Naive B cell (primary cell): ENCODE results near the gene BDKRB1. TPM values are rescaled to one million over a fixed set of nuclear protein-coding genes. Genes with fewer than 3 reads are reported as not detected.
A peak's percentile ranks its signal among the peaks of the same experiment; 100 is the strongest.

Experiments
- ATAC-seq, 2 donors: fragments of 150-1000 bp; cut with Tn5 transposase; 2 replicates each; pipeline ENCODE4 v1.10.0; 2021; ENCODE audit warnings: low read depth in 2 of 2, mild to moderate bottlenecking in 2 of 2, moderate library complexity in 2 of 2
- DNase-seq: peaks from one replicate; pipeline ENCODE4 v3.0.0; 2022
- H3K27ac Mint-ChIP-seq, 6 donors: one replicate each; pipeline ENCODE4 v1.8.0; 2020 to 2022; ENCODE audit warnings: mild to moderate bottlenecking in 6 of 6, mixed read lengths in 6 of 6, moderate library complexity in 5 of 6, inconsistent platforms in 2 of 6
- H3K27me3 Mint-ChIP-seq, 3 donors: one replicate each; pipeline ENCODE4 v1.8.0; 2021 to 2022; ENCODE audit warnings: mixed read lengths in 3 of 3, mild to moderate bottlenecking in 1 of 3
- H3K36me3 Mint-ChIP-seq, 2 donors: one replicate each; pipeline ENCODE4 v1.8.0; 2020 to 2022; ENCODE audit warnings: mixed read lengths in 2 of 2, inconsistent platforms in 1 of 2, mild to moderate bottlenecking in 1 of 2
- H3K4me1 Mint-ChIP-seq, 3 donors: one replicate each; pipeline ENCODE4 v1.8.0; 2020 to 2022; ENCODE audit warnings: mixed read lengths in 3 of 3, inconsistent platforms in 1 of 3, mild to moderate bottlenecking in 1 of 3, moderate library complexity in 1 of 3
- H3K4me3 Mint-ChIP-seq, 8 donors: one replicate each; pipeline ENCODE4 v1.8.0; 2020 to 2022; ENCODE audit warnings: mild to moderate bottlenecking in 8 of 8, mixed read lengths in 8 of 8, moderate library complexity in 8 of 8, inconsistent platforms in 2 of 8
- H3K9me3 Mint-ChIP-seq, 7 donors: one replicate each; pipeline ENCODE4 v1.8.0; 2020 to 2022; ENCODE audit warnings: mixed read lengths in 7 of 7, mild to moderate bottlenecking in 5 of 7, inconsistent platforms in 2 of 7, moderate library complexity in 1 of 7
- polyA plus RNA-seq, 6 donors: library from polyadenylated mRNA; unstranded; fragments of 300-500 nt; fragmentation: Illumina TruSeq; gene quantifications; one replicate each; pipeline ENCODE4 v1.2.3, GENCODE V29; 2021; ENCODE audit warnings: low read depth in 6 of 6

BDKRB1 gene
- polyA plus RNA-seq: not detected

DNA sequence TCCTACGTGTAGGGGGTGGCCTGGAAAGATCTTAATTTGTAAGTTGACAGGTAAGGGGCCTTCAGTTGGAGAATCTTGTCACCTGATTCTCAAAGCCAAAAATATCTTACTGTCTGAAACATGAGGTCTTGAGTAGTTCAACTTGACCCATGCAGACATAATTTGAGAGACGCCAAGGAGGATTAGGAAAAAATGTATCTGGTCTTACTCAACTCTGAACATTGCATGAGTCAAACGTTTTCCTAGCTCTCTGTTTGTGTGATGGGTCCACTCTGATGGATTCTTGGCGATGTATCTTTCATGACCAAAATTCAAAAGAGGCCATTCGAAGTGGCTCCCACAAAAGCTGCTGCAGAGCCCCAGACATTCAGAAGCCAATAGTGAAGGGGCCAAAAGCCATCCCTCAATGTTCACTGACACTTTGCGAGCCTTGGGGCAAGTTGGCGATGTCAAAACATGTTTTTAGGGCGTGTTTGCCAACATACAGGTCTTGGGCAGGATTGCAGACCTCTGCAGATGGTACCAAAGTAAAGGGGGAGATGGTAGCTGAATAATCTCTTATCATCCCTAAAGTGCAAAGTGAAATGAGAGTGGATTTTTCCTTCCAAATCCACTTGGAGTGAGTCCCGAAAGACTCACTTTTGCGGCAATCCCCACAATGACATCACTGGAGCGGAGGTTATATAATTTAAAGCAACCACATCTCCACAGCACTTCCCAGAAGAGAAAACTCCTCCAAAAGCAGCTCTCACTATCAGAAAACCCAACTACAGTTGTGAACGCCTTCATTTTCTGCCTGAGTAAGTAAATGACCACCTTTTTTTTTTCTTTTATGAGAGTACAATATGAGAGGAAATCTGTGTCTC lies at the start of gene BDKRB1:
TSS of gene BDKRB1 (plus strand) at position 710 of the 866 bp plus-strand sequence. CDS start 7,473 bp downstream, outside the sequence.
- no peak within 1 kb of the TSS for H3K4me3 Mint-ChIP-seq
- no peak for DNase-seq
- H3K4me1 Mint-ChIP-seq: no peaks in the 10 kb centered on the region
- no peak for ATAC-seq
- H3K27me3 Mint-ChIP-seq: peaks cover 31 to 66% (median 57%) of the 10 kb centered on the region in 3 donors
- H3K27ac Mint-ChIP-seq: peak within 1 kb of the TSS in 1 of 6 donors; percentile 36
- H3K9me3 Mint-ChIP-seq: peaks cover 0 to 2% (median 0%) of the 10 kb centered on the region in 7 donors
- H3K36me3 Mint-ChIP-seq: no peaks in the 10 kb centered on the region

DNA sequence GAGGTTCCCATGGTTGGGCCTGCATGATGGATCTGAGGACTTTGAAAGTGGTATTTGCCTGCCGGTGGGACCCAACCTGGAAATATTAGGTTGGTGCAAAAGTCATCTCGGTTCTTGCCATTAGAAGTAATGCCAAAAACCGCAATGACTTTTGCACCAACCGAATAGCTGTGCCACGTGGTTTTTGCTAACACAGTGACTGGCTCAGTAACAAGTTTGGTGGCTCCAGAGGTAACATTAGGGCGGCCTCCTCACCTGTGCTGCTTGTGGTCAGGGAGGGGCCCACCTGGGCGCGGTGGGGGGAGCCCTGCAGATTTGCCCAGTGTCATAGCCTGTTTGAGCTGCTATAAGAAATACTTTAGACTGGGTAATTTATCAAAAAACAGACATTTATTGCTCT lies 49.5 kb upstream of the BDKRB1 start:
- no peak overlapping the region for H3K27ac Mint-ChIP-seq
- DNase-seq (no peak), ATAC-seq (no peak)
- H3K36me3 Mint-ChIP-seq: peaks cover 0 to 16% of the 10 kb centered on the region in 2 donors
- H3K4me3 Mint-ChIP-seq: no peak overlapping the region
- H3K4me1 Mint-ChIP-seq: peaks cover 0 to 18% (median 10%) of the 10 kb centered on the region in 3 donors
- H3K9me3 Mint-ChIP-seq: peaks cover 0 to 6% (median 2%) of the 10 kb centered on the region in 7 donors
- peaks cover 45 to 82% (median 66%) of the 10 kb centered on the region in 3 donors for H3K27me3 Mint-ChIP-seq

DNA sequence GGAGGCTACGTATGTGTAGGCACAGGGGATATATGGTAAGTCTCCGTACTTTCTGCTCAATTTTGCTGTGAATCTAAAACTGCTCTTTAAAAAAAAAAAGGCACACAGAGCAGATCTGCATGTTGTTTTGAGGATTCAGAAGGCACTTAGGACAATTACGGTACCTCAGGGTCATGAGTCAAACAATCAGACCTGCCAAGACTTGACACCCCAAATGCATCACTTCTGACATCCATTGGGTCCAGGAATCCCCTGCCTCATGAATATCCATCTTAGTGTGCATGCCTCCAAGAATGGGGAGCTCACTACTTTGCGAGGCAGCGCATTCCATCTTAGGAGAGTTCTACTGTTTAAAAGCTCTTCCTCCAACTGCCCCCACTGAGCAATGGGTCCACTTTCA lies 48.3 kb upstream of the BDKRB1 start:
- Mint-ChIP-seq H3K27me3 (peaks cover 43 to 79% (median 62%) of the 10 kb centered on the region in 3 donors), H3K4me1 (peaks cover 0 to 18% (median 10%) of the 10 kb centered on the region in 3 donors), H3K27ac (no peak overlapping the region), H3K36me3 (peaks cover 0 to 4% of the 10 kb centered on the region in 2 donors), H3K4me3 (no peak overlapping the region), H3K9me3 (peaks cover 3 to 17% (median 9%) of the 10 kb centered on the region in 7 donors)
- DNase-seq: no peak
- ATAC-seq: no peak

DNA sequence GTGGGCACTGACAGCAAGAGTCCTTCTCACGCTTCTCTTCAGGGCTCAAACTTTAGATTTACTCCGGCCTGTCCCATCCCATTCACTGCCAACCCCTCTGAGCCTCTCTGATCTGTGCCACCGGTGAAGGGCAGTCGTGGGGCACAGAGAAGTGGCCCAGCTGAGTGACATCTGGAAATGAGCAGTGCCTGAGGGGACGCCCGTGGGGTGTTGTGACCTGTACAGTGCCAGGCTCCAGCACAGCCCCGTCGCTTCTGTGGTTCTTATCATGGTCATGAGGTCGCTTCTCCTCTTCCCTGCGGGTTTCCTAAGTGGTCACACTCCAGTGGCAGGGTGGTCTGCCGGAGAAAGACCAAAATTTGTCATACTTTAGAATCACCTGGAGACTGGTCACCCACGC lies 47.3 kb upstream of the BDKRB1 start:
- Mint-ChIP-seq H3K9me3 (peaks cover 3 to 17% (median 11%) of the 10 kb centered on the region in 7 donors), H3K27ac (no peak overlapping the region), H3K4me1 (peaks cover 0 to 18% (median 9%) of the 10 kb centered on the region in 3 donors), H3K27me3 (peaks cover 34 to 70% (median 58%) of the 10 kb centered on the region in 3 donors), H3K36me3 (no peaks in the 10 kb centered on the region), H3K4me3 (no peak overlapping the region)
- ATAC-seq: no peak
- no peak for DNase-seq

DNA sequence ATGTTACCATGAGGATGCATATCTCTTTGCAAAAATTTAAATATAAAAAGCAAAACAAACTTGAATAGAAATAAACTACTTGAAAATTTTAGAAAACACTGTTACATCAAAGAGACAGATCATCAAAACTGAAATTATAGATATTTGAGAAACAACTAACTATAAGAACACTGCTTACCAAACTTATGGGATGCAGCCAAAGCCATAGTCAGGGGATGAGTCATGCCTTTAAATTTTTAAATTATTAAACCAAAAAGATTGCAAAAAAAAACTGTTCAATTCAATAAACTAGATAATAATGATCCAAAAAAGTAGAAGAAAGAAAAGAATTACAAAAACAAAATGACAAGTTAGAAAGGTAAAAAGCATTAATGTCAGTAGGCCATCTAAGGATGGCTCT lies 43.9 kb upstream of the BDKRB1 start:
- H3K4me3 Mint-ChIP-seq: no peak overlapping the region
- peaks cover 3 to 17% (median 11%) of the 10 kb centered on the region in 7 donors for H3K9me3 Mint-ChIP-seq
- no peak overlapping the region for H3K27ac Mint-ChIP-seq
- DNase-seq (no peak), ATAC-seq (no peak)
- H3K27me3 Mint-ChIP-seq: peaks cover 29 to 45% (median 43%) of the 10 kb centered on the region in 3 donors
- peaks cover 0 to 4% (median 0%) of the 10 kb centered on the region in 3 donors for H3K4me1 Mint-ChIP-seq
- H3K36me3 Mint-ChIP-seq: no peaks in the 10 kb centered on the region

DNA sequence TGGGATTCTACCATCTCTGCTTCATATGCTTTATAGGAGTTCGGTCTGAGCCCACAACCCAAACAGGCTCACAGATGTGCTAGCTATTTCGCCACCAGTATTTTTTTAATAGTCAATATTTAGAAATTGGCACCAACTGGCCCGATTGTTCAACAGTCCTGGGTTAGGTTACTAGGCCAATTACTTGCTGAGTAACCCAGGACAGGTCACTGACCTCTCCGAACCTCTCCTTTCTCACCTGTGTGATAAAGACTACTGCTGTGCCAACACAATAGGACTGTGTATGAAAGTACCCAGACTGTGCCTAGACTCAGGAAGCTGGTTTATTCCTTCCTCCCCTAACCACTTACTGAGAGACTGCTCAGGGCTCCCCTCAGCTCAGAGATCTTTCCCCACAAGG lies 43.1 kb upstream of the BDKRB1 start:
- no peak for ATAC-seq
- peaks cover 23 to 39% (median 37%) of the 10 kb centered on the region in 3 donors for H3K27me3 Mint-ChIP-seq
- H3K36me3 Mint-ChIP-seq: no peaks in the 10 kb centered on the region
- H3K9me3 Mint-ChIP-seq: peaks cover 3 to 17% (median 11%) of the 10 kb centered on the region in 7 donors
- no peak for DNase-seq
- peak overlapping the region in 1 of 6 donors; percentile 72 for H3K27ac Mint-ChIP-seq
- H3K4me1 Mint-ChIP-seq: peaks cover 0 to 4% (median 0%) of the 10 kb centered on the region in 3 donors
- no peak overlapping the region for H3K4me3 Mint-ChIP-seq

DNA sequence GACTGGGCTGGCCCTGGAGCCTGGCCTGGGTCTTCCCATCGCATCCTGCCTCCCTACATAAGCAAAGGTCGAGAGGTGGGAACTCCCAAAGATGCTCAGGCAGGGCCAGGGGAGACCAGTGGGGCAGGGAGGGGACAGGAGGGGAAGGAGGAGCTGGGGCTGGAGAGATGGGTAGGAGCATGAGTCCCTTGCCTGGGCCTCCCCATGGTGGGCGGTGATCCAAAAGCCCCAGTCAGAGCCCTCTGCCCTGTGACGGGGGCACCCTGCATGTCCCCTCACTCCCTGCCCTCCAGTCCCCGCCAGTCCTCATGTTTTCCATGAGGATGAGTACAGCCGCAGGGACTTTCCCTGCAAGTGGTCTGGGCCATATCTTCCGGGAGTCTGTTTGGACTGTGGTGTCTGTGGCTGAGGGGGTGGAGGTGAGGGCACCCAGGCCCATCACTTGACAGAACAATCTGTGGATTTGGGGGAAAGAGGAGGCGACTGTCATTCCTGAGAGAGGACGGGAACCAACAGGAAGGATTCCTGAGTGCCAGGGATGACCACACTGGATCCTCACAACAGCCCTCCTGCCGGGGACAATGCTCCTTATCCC lies 42.0 kb upstream of the BDKRB1 start:
- DNase-seq: no peak
- peaks cover 18 to 28% (median 27%) of the 10 kb centered on the region in 3 donors for H3K27me3 Mint-ChIP-seq
- H3K9me3 Mint-ChIP-seq: peaks cover 3 to 17% (median 11%) of the 10 kb centered on the region in 7 donors
- no peak overlapping the region for H3K27ac Mint-ChIP-seq
- no peak overlapping the region for H3K4me3 Mint-ChIP-seq
- peaks cover 0 to 4% (median 0%) of the 10 kb centered on the region in 3 donors for H3K4me1 Mint-ChIP-seq
- H3K36me3 Mint-ChIP-seq: no peaks in the 10 kb centered on the region
- ATAC-seq: no peak

DNA sequence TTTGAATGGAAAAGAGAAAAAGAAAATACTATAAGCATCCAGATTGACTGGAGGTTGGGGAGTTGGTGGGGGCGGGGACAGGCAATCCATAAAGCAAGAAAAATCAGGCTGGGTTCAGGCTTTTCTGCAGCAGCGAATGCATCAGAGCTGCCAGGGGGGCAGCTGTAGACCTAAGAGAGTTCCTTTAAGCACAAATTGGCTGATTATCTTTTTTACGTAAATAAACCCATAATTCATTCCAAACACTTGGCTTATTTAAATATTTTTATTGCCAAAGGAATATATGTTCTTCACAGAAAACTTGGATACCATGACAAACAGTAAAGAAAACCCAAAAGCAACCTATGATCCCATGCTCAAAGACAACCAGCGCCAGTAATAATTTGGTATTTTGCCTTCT lies 41.2 kb upstream of the BDKRB1 start:
- H3K4me1 Mint-ChIP-seq: peaks cover 0 to 4% (median 0%) of the 10 kb centered on the region in 3 donors
- H3K9me3 Mint-ChIP-seq: peaks cover 3 to 17% (median 11%) of the 10 kb centered on the region in 7 donors
- H3K4me3 Mint-ChIP-seq: no peak overlapping the region
- H3K27ac Mint-ChIP-seq: no peak overlapping the region
- H3K27me3 Mint-ChIP-seq: peaks cover 19 to 26% (median 23%) of the 10 kb centered on the region in 3 donors
- no peak for ATAC-seq
- H3K36me3 Mint-ChIP-seq: no peaks in the 10 kb centered on the region
- DNase-seq: no peak

DNA sequence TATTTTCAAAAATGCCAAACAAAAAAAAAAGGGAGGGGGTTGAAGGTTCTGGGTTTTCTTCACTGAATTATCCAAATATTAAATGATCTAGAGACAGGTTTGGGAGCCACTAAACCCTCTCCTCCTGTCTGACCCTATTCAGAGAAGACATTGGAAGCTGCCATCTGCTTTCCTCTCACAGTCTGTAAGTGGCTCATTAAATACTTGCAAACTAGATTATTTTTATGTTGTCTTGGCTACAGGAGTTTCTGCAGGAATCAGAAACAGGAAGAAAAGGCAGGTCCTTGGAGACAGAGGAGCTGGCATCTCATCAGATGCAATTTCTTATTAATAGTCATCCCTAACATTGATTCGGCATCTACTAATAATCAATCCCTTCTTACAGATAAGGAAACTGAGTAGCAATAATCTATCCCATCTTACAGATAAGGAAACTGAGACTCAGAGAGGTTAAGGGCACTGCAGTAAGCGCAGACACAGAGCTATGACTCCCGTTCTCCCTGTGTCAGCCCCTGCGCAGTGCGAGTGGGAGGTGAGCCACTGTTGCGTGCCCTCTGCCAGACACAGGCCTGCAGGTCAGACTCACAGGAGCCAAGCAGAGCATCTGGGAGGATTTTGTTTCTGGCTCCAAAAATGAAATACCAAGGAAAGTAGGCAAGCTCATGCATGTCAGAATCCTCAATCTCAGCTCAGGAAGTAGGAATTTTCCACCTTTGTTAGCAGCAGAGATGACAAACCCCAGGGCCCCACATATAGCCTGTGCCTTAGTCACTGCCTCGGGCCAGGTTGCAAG lies 40.4 kb upstream of the BDKRB1 start:
- DNase-seq (no peak), ATAC-seq (no peak)
- Mint-ChIP-seq H3K36me3 (no peaks in the 10 kb centered on the region), H3K27ac (no peak overlapping the region), H3K27me3 (peaks cover 16 to 27% (median 26%) of the 10 kb centered on the region in 3 donors), H3K9me3 (peaks cover 3 to 17% (median 11%) of the 10 kb centered on the region in 7 donors), H3K4me1 (peaks cover 0 to 4% (median 0%) of the 10 kb centered on the region in 3 donors), H3K4me3 (no peak overlapping the region)

DNA sequence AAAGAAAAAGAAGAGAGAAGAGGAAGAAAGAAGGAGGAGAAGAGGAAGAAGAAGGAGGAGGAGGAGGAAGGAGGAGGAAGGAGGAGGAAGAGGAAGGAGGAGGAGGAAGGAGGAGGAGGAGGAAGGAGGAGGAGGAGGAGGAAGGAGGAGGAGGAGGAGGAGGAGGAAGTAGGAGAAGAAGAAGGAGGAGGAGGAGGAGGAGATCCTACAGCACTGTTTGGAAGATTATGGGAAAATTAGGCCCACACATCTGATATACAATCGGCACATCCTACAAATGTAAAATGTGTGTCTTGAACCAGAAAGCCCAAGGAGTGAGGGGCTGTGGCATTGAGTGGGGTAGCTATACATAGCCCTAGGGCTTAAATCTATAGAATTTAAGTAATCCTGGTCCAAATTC lies 39.4 kb upstream of the BDKRB1 start:
- Mint-ChIP-seq H3K36me3 (no peaks in the 10 kb centered on the region), H3K27ac (no peak overlapping the region), H3K27me3 (peaks cover 20 to 29% (median 29%) of the 10 kb centered on the region in 3 donors), H3K4me1 (peaks cover 0 to 6% (median 0%) of the 10 kb centered on the region in 3 donors), H3K4me3 (no peak overlapping the region), H3K9me3 (peaks cover 3 to 11% (median 10%) of the 10 kb centered on the region in 7 donors)
- DNase-seq (no peak), ATAC-seq (no peak)

DNA sequence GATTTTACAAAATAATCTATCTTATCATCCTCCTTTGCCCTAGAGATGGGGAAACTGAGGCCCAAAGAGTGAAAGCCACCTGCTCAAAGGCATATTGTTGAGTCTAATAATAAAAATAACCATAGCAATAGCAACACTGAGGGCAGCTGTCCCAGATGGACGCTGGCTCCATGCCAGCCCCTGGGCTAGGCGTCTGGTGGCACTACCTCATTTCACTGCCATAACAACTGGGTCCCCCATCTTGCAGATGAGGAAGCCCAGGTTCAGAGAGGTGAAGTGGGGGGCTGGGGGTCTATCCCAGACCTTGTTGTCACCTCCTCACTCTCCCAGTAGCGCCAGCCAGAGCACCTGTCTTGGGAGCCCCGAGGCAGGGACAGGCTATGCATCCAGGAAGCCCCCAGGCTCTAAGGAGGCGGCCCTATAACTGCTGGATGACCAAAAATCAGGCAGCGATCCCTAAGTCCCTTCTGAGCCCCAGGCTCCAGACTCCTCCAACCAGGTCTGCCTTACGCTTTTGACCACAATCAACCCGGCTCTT lies 38.6 kb upstream of the BDKRB1 start:
- Mint-ChIP-seq H3K27me3 (peaks cover 20 to 32% (median 27%) of the 10 kb centered on the region in 3 donors), H3K4me3 (no peak overlapping the region), H3K9me3 (peaks cover under 1 to 5% (median 3%) of the 10 kb centered on the region in 7 donors), H3K36me3 (no peaks in the 10 kb centered on the region), H3K27ac (no peak overlapping the region), H3K4me1 (peaks cover 0 to 6% (median 0%) of the 10 kb centered on the region in 3 donors)
- ATAC-seq (no peak), DNase-seq (no peak)

DNA sequence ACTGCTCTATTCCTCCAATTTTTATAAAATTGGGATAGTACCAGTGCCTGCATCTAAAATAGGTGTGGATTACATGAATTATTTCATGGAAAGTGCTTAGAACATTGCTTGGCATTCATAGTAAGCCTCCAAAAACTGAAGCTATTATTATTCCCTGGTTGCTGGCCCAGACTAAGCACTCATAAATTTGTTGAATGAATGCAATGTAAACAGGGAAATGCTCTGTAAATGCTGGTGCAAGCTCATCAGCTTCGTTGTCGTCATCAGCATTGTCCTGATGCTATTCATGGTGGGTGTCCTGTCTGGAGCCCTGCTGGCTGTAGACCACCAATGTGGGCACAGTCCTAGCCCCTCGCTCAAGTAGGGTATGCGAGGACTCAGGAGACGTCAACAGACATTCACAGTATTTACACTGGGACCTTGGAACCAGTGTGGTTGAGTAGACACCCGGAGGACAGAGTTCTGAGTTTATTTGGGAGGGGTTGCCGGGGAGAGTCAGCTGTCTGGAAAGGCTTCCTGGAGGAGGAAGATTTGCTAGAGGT lies 34.8 kb upstream of the BDKRB1 start:
- H3K27me3 Mint-ChIP-seq: peaks cover 24 to 35% (median 33%) of the 10 kb centered on the region in 3 donors
- H3K4me1 Mint-ChIP-seq: peaks cover 0 to 5% (median 0%) of the 10 kb centered on the region in 3 donors
- H3K36me3 Mint-ChIP-seq: no peaks in the 10 kb centered on the region
- no peak overlapping the region for H3K27ac Mint-ChIP-seq
- ATAC-seq (no peak), DNase-seq (no peak)
- H3K4me3 Mint-ChIP-seq: peak overlapping the region in 1 of 8 donors; percentile 25
- H3K9me3 Mint-ChIP-seq: no peaks in the 10 kb centered on the region
